Measurements from ENCODE around the gene VAV2.

Gene VAV2

GRCh38 chr9:133979273-133979920, 12.7 kb downstream of the VAV2 start:
- no peak for DNase-seq (ENCODE audit: low read depth)
- no peak for TF ChIP-seq CTCF (conservative IDR thresholded peaks at IDR 0.05; ENCODE audit: control insufficient read depth, insufficient read depth, low read depth, low read length)
- H3K4me3 ChIP-seq (ENCODE audit: control insufficient read depth, low read depth, low read length), result no peak overlapping the region

- no peak overlapping the region for H3K4me3 ChIP-seq (ENCODE audit: control insufficient read depth, low read depth, low read length)
- TF ChIP-seq CTCF (conservative IDR thresholded peaks at IDR 0.05; ENCODE audit: control insufficient read depth, insufficient read depth, low read depth, low read length), result no peak
These were observed 13.2 kb downstream of the VAV2 start for GRCh38 chr9:133978899-133979272.

GRCh38 chr9:133978226-133978898, 13.8 kb downstream of the VAV2 start:
- H3K4me3 ChIP-seq (ENCODE audit: control insufficient read depth, low read depth, low read length), result no peak overlapping the region
- TF ChIP-seq CTCF (conservative IDR thresholded peaks at IDR 0.05; ENCODE audit: control insufficient read depth, insufficient read depth, low read depth, low read length), result no peak
- DNase-seq (ENCODE audit: low read depth), result no peak

More at GRCh38 chr9:133978899-133979272, 13.2 kb downstream of the VAV2 start:
- DNase-seq (ENCODE audit: low read depth), result no peak

GRCh38 chr9:133977421-133978201, 14.5 kb downstream of the VAV2 start:
- DNase-seq (ENCODE audit: low read depth), result no peak
- no peak for TF ChIP-seq CTCF (conservative IDR thresholded peaks at IDR 0.05; ENCODE audit: control insufficient read depth, insufficient read depth, low read depth, low read length)
- H3K4me3 ChIP-seq (ENCODE audit: control insufficient read depth, low read depth, low read length), result no peak overlapping the region

GRCh38 chr9:133976887-133977286, 15.2 kb downstream of the VAV2 start:
- DNase-seq (ENCODE audit: low read depth), result no peak
- no peak overlapping the region for H3K4me3 ChIP-seq (ENCODE audit: control insufficient read depth, low read depth, low read length)
- TF ChIP-seq CTCF (conservative IDR thresholded peaks at IDR 0.05; ENCODE audit: control insufficient read depth, insufficient read depth, low read depth, low read length), result no peak

GRCh38 chr9:133976191-133976861, 15.8 kb downstream of the VAV2 start:
- no peak overlapping the region for H3K4me3 ChIP-seq (ENCODE audit: control insufficient read depth, low read depth, low read length)
- no peak for DNase-seq (ENCODE audit: low read depth)
- no peak for TF ChIP-seq CTCF (conservative IDR thresholded peaks at IDR 0.05; ENCODE audit: control insufficient read depth, insufficient read depth, low read depth, low read length)

Data from fibroblast of mammary gland (primary cell).